HUES48 (cell line): ENCODE measurements around the gene CTAGE9.
A peak's percentile ranks its signal among the peaks of the same experiment; 100 is the strongest.
"Not testable (repeated sequence)": the region's sequence is repeated elsewhere in the genome, so short reads cannot be mapped to it uniquely, and the experiment has no call there.

ENCODE experiments used
- H3K27ac ChIP-seq: one replicate; pipeline ENCODE4 v1.7.0; 2013; ENCODE audit warnings: low read depth, low read length, inconsistent platforms
- H3K27me3 ChIP-seq: 2 replicates; pipeline ENCODE4 v1.6.1; 2013; ENCODE audit warnings: mild to moderate bottlenecking, low read length; ENCODE audit not compliant: control insufficient read depth, insufficient read depth
- H3K36me3 ChIP-seq: 2 replicates; pipeline ENCODE4 v1.6.1; 2013; ENCODE audit warnings: low read length; ENCODE audit not compliant: control insufficient read depth, insufficient read depth
- H3K4me1 ChIP-seq: 2 replicates; pipeline ENCODE4 v1.6.1; 2013; ENCODE audit warnings: mild to moderate bottlenecking, low read length; ENCODE audit not compliant: control insufficient read depth, insufficient read depth
- H3K4me3 ChIP-seq: 2 replicates; pipeline ENCODE4 v1.5.1; 2013; ENCODE audit warnings: mild to moderate bottlenecking, low read depth, low read length
- H3K9ac ChIP-seq: 2 replicates; pipeline ENCODE4 v1.6.1; 2013; ENCODE audit warnings: mild to moderate bottlenecking, low read depth, low read length, moderate library complexity
- H3K9me3 ChIP-seq: 2 replicates; pipeline ENCODE4 v1.6.1; 2013; ENCODE audit warnings: low read length; ENCODE audit not compliant: control insufficient read depth, insufficient read depth

Gene CTAGE9

GRCh38 chr6:131728296-131728939 lies 17.6 kb upstream of the CTAGE9 start:
- Histone ChIP-seq H3K9me3 (no peaks in the 10 kb centered on the region), H3K27ac (no peak overlapping the region), H3K27me3 (no peaks in the 10 kb centered on the region), H3K36me3 (no peaks in the 10 kb centered on the region), H3K9ac (no peak overlapping the region), H3K4me1 (peaks cover 7% of the 10 kb centered on the region), H3K4me3 (no peak overlapping the region)

- Histone ChIP-seq H3K4me1 (peaks cover 7% of the 10 kb centered on the region), H3K9ac (no peak overlapping the region), H3K27ac (no peak overlapping the region), H3K9me3 (no peaks in the 10 kb centered on the region), H3K27me3 (no peaks in the 10 kb centered on the region), H3K36me3 (no peaks in the 10 kb centered on the region), H3K4me3 (no peak overlapping the region)
Measured at GRCh38 chr6:131727868-131728267, 17.1 kb upstream of the CTAGE9 start.

GRCh38 chr6:131727467-131727866 lies 16.6 kb upstream of the CTAGE9 start:
- Histone ChIP-seq H3K9ac (no peak overlapping the region), H3K27me3 (no peaks in the 10 kb centered on the region), H3K36me3 (no peaks in the 10 kb centered on the region), H3K4me1 (peaks cover 7% of the 10 kb centered on the region), H3K27ac (no peak overlapping the region), H3K9me3 (no peaks in the 10 kb centered on the region), H3K4me3 (no peak overlapping the region)

- Histone ChIP-seq H3K27me3 (no peaks in the 10 kb centered on the region), H3K9ac (no peak overlapping the region), H3K4me1 (peaks cover 7% of the 10 kb centered on the region), H3K36me3 (no peaks in the 10 kb centered on the region), H3K9me3 (no peaks in the 10 kb centered on the region), H3K27ac (peak overlapping the region; percentile 14), H3K4me3 (no peak overlapping the region)
Measured at GRCh38 chr6:131724114-131724513, 13.3 kb upstream of the CTAGE9 start.

GRCh38 chr6:131721161-131721560 lies 10.3 kb upstream of the CTAGE9 start:
- no peak overlapping the region for H3K4me3 ChIP-seq
- no peak overlapping the region for H3K27ac ChIP-seq
- H3K27me3 ChIP-seq, result no peaks in the 10 kb centered on the region
- H3K9me3 ChIP-seq, result no peaks in the 10 kb centered on the region
- H3K36me3 ChIP-seq, result no peaks in the 10 kb centered on the region
- H3K4me1 ChIP-seq, result peaks cover 7% of the 10 kb centered on the region
- H3K9ac ChIP-seq, result no peak overlapping the region

- Histone ChIP-seq H3K4me1 (no peaks in the 10 kb centered on the region), H3K36me3 (no peaks in the 10 kb centered on the region), H3K9ac (no peak overlapping the region), H3K27ac (no peak overlapping the region), H3K4me3 (no peak overlapping the region), H3K9me3 (no peaks in the 10 kb centered on the region), H3K27me3 (no peaks in the 10 kb centered on the region)
Measured at GRCh38 chr6:131717836-131718542, 7.2 kb upstream of the CTAGE9 start.

GRCh38 chr6:131715567-131715966 lies 4.8 kb upstream of the CTAGE9 start:
- not testable (repeated sequence) for H3K36me3 ChIP-seq, H3K27ac ChIP-seq, H3K4me1 ChIP-seq, H3K9me3 ChIP-seq, H3K9ac ChIP-seq, H3K27me3 ChIP-seq, H3K4me3 ChIP-seq

GRCh38 chr6:131703905-131704304 lies 6.9 kb downstream of the CTAGE9 start:
- not testable (repeated sequence) for H3K4me3 ChIP-seq, H3K36me3 ChIP-seq, H3K4me1 ChIP-seq, H3K9me3 ChIP-seq, H3K27ac ChIP-seq, H3K9ac ChIP-seq, H3K27me3 ChIP-seq

- not testable (repeated sequence) for H3K27ac ChIP-seq, H3K27me3 ChIP-seq, H3K4me3 ChIP-seq, H3K4me1 ChIP-seq, H3K36me3 ChIP-seq, H3K9me3 ChIP-seq, H3K9ac ChIP-seq
Measured at GRCh38 chr6:131700851-131701250, 10.0 kb downstream of the CTAGE9 start.

- Histone ChIP-seq H3K9ac (no peak overlapping the region), H3K4me1 (peaks cover 12% of the 10 kb centered on the region), H3K9me3 (no peaks in the 10 kb centered on the region), H3K36me3 (no peaks in the 10 kb centered on the region), H3K27ac (no peak overlapping the region), H3K4me3 (no peak overlapping the region), H3K27me3 (no peaks in the 10 kb centered on the region)
Measured at GRCh38 chr6:131696956-131697355, 13.9 kb downstream of the CTAGE9 start.

GRCh38 chr6:131694832-131695426 lies 15.9 kb downstream of the CTAGE9 start:
- Histone ChIP-seq H3K4me3 (no peak overlapping the region), H3K4me1 (peaks cover 12% of the 10 kb centered on the region), H3K9me3 (no peaks in the 10 kb centered on the region), H3K27me3 (no peaks in the 10 kb centered on the region), H3K27ac (no peak overlapping the region), H3K9ac (no peak overlapping the region), H3K36me3 (no peaks in the 10 kb centered on the region)
